ENCODE measurements around the gene TMEM178B.
"Not testable (repeated sequence)": the region's sequence is repeated elsewhere in the genome, so short reads cannot be mapped to it uniquely, and the experiment has no call there.

The TMEM178B gene

GRCh38 chr7:141144921-141145629 is 71.2 kb downstream of the TMEM178B start:
- no peak for DNase-seq (ENCODE audit: low read depth)

- DNase-seq (ENCODE audit: low read depth): no peak
Measured at GRCh38 chr7:141145630-141145982, 71.7 kb downstream of the TMEM178B start.

GRCh38 chr7:141147482-141147881 is 73.6 kb downstream of the TMEM178B start:
- DNase-seq (ENCODE audit: low read depth): no peak

DNA sequence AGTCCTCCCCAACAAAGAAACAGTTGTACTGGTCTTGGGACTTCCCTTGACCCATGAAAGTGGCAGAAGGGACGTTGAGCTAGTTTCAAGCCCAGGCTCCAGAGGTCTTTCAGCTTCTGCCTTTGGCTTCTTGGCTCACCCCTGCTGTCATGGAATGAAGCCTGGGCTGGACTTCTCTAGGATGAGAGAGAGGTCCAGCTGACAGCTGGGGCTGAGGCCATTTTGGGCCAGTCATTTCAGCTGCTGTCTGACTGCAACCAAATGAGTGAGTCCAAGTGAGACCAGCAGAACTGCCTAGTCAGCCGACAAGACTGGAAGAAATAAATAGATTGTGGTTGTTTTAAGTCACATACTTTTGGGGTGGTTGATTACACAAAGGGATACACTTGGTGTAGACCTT is 76.6 kb downstream of the TMEM178B start:
- no peak for DNase-seq (ENCODE audit: low read depth)

- DNase-seq (ENCODE audit: low read depth): no peak
Measured at GRCh38 chr7:141151746-141152145, 77.9 kb downstream of the TMEM178B start.

DNA sequence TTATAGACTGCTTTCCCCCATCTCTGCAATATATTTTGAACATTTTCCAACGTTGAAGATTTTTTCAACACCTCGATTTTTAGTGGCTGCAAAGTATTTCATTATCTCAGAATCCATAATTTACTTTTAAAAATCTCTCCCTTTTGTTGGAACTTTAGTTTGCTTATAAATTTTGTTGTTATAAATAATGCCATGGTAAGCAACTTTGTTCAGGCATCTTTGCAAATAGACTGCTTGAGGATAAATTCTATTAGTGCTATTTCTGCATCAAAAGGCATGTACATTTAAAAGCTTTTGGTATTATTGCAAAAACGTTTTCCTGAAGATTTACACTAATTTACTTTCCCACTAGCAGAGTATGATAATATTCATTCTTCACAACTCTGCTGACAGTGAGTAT is 79.4 kb downstream of the TMEM178B start:
- DNase-seq (ENCODE audit: low read depth): no peak

DNA sequence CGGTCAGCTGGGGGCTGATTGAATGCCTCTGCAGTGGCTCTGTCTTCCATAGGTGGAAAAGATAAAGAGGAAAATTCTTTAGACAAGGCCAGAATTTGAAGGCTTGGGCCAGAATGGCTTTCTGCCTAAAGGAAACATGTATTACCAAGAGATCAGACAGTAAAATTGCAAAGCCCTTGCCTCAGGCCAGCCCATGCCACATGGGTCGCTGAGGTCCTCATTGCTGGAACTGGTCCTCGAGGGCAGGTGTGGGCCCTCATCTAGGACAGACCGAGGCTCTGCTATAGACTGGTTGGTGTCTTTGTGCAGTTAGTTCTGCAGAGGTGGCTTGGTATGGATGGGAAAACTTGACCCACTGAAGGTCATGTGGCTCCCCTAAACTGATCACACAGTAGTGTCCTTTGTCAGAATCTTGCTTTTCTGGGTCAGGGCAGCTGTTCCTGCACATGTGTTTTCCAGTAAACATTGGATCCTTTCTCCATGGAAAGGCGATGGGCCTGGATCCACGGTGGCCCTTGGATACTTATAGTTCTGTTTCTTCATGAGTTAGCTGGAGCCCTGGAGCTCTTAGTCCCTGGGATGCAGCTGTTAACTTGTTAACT is 80.4 kb downstream of the TMEM178B start:
- DNase-seq (ENCODE audit: low read depth): no peak

GRCh38 chr7:141156407-141156806 is 82.5 kb downstream of the TMEM178B start:
- no peak for DNase-seq (ENCODE audit: low read depth)

DNA sequence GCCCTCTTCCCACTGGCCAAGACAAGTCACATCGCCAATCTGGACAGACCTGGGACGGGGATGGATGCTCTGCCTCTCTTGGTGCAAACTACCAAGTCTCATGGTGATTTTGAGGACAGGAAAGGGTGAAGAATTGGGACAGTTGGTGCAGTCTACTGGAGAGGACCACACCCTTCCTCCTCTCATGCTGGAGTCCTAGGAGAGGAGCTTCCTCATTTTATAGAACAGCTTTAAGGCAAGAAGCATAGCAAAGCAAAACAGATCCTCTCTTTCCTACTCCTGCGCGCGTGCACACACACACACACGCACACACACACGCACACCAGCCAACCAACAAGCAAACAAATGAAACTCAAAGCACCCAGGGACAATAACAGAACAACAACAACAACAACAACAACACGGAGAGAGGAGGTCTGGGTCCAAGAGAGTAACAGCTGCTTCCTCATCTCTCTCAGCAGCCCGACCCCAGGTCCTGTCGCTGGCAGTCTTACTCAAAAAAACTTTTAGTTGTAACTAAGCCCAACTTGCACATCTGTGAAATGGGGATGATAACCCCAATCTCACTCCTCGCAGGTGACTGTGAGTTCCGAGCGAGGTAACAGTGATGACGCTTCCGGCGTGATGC is 83.4 kb downstream of the TMEM178B start:
- no peak for DNase-seq (ENCODE audit: low read depth)

DNA sequence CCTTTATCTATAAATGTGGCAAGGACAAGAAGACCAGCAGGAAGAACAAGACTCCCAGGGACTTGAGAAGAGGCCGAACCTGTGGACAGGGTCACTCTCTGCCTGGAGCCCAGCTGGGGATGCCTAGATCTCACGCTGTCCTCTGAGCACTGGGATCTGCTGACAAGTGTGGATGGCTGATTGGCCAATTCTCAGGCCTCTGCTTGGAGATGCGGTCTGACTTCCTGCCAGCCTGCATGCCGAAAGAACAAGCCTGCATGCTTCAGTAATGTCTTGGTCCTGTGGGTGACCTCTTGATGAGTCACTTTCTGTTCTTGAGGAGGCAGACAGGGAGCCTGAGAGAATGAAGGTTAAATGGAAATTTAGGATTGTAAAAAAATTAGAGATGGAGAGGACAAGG is 84.7 kb downstream of the TMEM178B start:
- DNase-seq (ENCODE audit: low read depth): peak; percentile 71

GRCh38 chr7:141160246-141160860 is 86.5 kb downstream of the TMEM178B start:
- no peak for DNase-seq (ENCODE audit: low read depth)

DNA sequence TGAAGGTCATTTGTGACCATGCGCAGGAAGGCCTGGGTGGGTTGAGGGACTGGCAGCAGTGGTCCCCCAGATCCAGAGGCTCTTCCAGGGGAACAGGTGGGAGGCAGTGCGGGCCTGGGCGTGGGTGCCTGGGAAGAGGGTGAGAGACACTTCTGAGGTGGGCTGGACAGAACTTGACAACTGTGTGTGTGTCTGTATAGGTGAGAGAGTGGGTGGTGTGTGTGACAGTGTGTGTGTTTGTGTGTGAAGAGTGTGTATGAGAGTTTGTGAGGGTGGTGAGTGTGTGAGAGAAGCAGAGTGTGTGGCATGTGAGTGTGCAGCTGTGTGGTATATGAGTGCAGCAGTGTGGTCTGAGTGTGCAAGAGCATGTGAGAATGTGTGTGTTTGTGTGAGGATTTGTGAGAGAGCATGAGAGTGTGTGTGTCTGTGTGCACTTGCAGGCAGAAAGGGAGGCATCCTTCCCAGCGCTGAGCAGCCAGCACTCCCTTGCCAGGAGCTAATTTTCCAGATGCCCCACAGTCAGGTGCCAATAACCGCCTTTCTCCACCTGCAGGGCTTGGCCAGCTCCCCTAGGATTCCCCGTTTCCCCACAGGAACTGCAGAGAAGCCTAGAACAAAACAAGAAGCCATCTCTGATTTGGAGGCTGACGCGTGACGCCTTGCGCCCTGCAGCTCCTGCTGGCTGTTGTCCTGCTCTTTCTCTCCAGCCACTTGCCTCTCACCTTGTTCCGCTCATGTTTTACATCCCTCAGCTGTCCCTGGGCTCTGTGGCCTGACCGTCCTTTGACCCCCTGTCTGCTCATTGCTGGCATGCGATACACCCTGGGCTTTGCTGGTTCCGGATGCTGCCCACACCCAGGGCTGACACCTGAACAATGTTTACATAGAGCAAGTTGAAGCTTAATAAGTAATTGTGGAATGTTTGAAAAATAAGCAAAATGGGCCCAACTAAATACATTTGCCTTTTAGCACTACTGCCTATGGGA is 88.0 kb downstream of the TMEM178B start:
- no peak for DNase-seq (ENCODE audit: low read depth)

GRCh38 chr7:141165521-141165920 is 91.7 kb downstream of the TMEM178B start:
- no peak for DNase-seq (ENCODE audit: low read depth)

DNA sequence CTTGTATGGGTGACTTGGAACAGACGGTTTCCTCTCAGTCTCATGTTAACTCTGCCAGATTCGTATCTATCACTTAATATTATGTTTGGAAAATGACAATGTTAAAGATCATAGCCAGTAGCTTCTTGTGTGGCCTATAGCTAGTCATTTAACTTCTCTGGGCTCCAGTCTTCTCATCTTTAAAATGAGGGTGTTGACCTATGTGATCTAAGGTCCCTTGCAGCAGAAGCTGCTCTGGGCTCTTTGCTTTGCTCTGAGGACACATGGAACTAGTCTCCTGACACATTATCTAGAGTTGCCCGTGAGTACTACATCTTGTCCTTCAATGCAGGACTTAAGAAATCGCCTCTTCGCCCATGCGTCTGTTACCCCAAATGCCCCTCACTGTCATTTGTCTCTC is 93.1 kb downstream of the TMEM178B start:
- DNase-seq (ENCODE audit: low read depth): no peak

GRCh38 chr7:141167381-141167964 is 93.6 kb downstream of the TMEM178B start:
- DNase-seq (ENCODE audit: low read depth): no peak

GRCh38 chr7:141169157-141169556 is 95.3 kb downstream of the TMEM178B start:
- DNase-seq (ENCODE audit: low read depth): not testable (repeated sequence)

- not testable (repeated sequence) for DNase-seq (ENCODE audit: low read depth)
Measured at GRCh38 chr7:141175728-141176127, 101.9 kb downstream of the TMEM178B start.

- DNase-seq (ENCODE audit: low read depth): not testable (repeated sequence)
Measured at GRCh38 chr7:141177120-141177519, 103.3 kb downstream of the TMEM178B start.

- DNase-seq (ENCODE audit: low read depth): no peak
Measured at GRCh38 chr7:141178486-141179135, 104.7 kb downstream of the TMEM178B start.

DNA sequence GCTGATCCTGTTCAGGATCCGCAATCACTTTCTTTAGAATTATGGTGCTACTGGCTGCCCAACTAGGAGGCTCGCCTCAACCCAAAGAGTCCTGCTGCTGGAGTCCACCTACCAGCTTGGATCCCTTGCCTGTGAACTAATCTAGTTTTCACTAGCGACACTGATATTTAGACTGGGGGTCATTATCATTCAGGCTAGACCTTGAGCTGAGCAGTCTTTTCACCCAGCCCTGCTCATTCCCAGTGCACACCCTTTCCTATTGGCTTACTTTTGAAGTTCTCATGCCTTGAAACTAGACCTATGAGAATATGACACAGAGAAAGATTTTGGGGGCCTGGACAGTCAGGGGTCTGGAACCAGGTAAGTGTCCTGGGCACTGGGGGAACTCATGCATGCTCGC is 107.9 kb downstream of the TMEM178B start:
- DNase-seq (ENCODE audit: low read depth): no peak
